Smooth muscle cell (in vitro differentiated cells): ENCODE data around the gene OSMR. TPM values are rescaled to one million over a fixed set of nuclear protein-coding genes. Genes with fewer than 3 reads are reported as not detected.

ENCODE experiments used
- DNase-seq: peaks from one replicate; lab custom pipeline; 2025; ENCODE audit not compliant: unreplicated experiment; lab: John Stamatoyannopoulos, UW
- H2AFZ ChIP-seq: fragments of 200-600 bp; sonication (generic); 2 replicates; pipeline ENCODE4 v1.6.0; 2016; ENCODE audit warnings: antibody characterized with exemption, low read depth, mild to moderate bottlenecking
- H3F3A ChIP-seq: fragments of 200-600 bp; sonication (generic); 2 replicates; pipeline ENCODE4 v1.6.0; 2017; ENCODE audit warnings: antibody characterized with exemption, low read depth
- H3K27ac ChIP-seq: fragments of 200-600 bp; sonication (generic); 2 replicates; pipeline ENCODE4 v1.5.1; 2016; ENCODE audit warnings: low read depth, mild to moderate bottlenecking
- H3K27me3 ChIP-seq: fragments of 200-600 bp; sonication (generic); 2 replicates; pipeline ENCODE4 v1.6.1; 2016; ENCODE audit warnings: low read depth, mild to moderate bottlenecking
- H3K36me3 ChIP-seq: fragments of 200-600 bp; sonication (generic); 2 replicates; pipeline ENCODE4 v1.5.1; 2016; ENCODE audit warnings: low read depth
- H3K4me1 ChIP-seq: fragments of 200-600 bp; sonication (generic); 2 replicates; pipeline ENCODE4 v1.5.1; 2016; ENCODE audit warnings: low read depth
- H3K4me2 ChIP-seq: fragments of 200-600 bp; sonication (generic); 2 replicates; pipeline ENCODE4 v1.6.0; 2016; ENCODE audit warnings: mild to moderate bottlenecking
- H3K4me3 ChIP-seq: fragments of 200-600 bp; sonication (generic); 2 replicates; pipeline ENCODE4 v1.5.1; 2016; ENCODE audit warnings: mild to moderate bottlenecking
- H3K79me2 ChIP-seq: fragments of 200-600 bp; sonication (generic); 2 replicates; pipeline ENCODE4 v1.6.0; 2016; ENCODE audit warnings: low read depth, mild to moderate bottlenecking
- H3K9ac ChIP-seq: fragments of 200-600 bp; sonication (generic); 2 replicates; pipeline ENCODE4 v1.6.0; 2016; ENCODE audit warnings: low read depth
- H3K9me3 ChIP-seq: fragments of 200-600 bp; sonication (generic); replicated peaks from 2 replicates; pipeline ENCODE4 v1.5.1; 2016; ENCODE audit warnings: low read depth
- H4K20me1 ChIP-seq: fragments of 200-600 bp; sonication (generic); 2 replicates; pipeline ENCODE4 v1.6.0; 2016; ENCODE audit warnings: low read depth
- WGBS: methylation state at CpG from one replicate; pipeline ENCODE4 v1.1.7; 2016; ENCODE audit warnings: low lambda C conversion rate; 5-methylcytosine and 5-hydroxymethylcytosine counted together
- polyA plus RNA-seq: library from polyadenylated mRNA; unstranded; fragments of >200 nt; fragmentation: Nextera tagmentation; extraction: Ambion mirVana; gene quantifications from 2 replicates; pipeline ENCODE4 v1.2.1, GENCODE V29; 2016
- total RNA-seq: library from RNA; depleted of rRNA; stranded (reverse); fragments of >200 nt; gene quantifications from 2 replicates; pipeline ENCODE4 v1.2.3, GENCODE V29; 2014
- TF ChIP-seq, protein P1 (sequence below): fragments of 200-600 bp; sonication (generic); IDR thresholded peaks from 2 replicates; pipeline ENCODE4 v1.5.1; 2017; ENCODE audit warnings: borderline replicate concordance, mild to moderate bottlenecking, antibody characterized with exemption; ENCODE audit not compliant: insufficient read depth, poor library complexity, severe bottlenecking

The OSMR gene
- total and polyA plus RNA-seq, 2 experiments from 2014 or later, result 31.8 to 52.5 TPM

GRCh38 chr5:38799556-38800377, 46.0 kb upstream of the OSMR start:
- TF ChIP-seq, protein P1, sequence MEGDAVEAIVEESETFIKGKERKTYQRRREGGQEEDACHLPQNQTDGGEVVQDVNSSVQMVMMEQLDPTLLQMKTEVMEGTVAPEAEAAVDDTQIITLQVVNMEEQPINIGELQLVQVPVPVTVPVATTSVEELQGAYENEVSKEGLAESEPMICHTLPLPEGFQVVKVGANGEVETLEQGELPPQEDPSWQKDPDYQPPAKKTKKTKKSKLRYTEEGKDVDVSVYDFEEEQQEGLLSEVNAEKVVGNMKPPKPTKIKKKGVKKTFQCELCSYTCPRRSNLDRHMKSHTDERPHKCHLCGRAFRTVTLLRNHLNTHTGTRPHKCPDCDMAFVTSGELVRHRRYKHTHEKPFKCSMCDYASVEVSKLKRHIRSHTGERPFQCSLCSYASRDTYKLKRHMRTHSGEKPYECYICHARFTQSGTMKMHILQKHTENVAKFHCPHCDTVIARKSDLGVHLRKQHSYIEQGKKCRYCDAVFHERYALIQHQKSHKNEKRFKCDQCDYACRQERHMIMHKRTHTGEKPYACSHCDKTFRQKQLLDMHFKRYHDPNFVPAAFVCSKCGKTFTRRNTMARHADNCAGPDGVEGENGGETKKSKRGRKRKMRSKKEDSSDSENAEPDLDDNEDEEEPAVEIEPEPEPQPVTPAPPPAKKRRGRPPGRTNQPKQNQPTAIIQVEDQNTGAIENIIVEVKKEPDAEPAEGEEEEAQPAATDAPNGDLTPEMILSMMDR, result no peak
- no peaks in the 10 kb centered on the region for H3K79me2 ChIP-seq
- WGBS, result 82% methylated on average over 13 of the region's 13 CpGs
- no peaks in the 10 kb centered on the region for H3K4me1 ChIP-seq
- no peak overlapping the region for H3K4me2 ChIP-seq
- H3K36me3 ChIP-seq, result no peaks in the 10 kb centered on the region
- H3K9ac ChIP-seq, result no peak overlapping the region
- H3K4me3 ChIP-seq, result no peak overlapping the region
- no peaks in the 10 kb centered on the region for H4K20me1 ChIP-seq
- DNase-seq, result no peak
- no peak overlapping the region for H3K27ac ChIP-seq
- H3K9me3 ChIP-seq, result no peaks in the 10 kb centered on the region
- H2AFZ ChIP-seq, result no peak overlapping the region
- no peaks in the 10 kb centered on the region for H3K27me3 ChIP-seq
- H3F3A ChIP-seq, result no peaks in the 10 kb centered on the region

- no peaks in the 10 kb centered on the region for H3K79me2 ChIP-seq
- H3K4me2 ChIP-seq, result no peak overlapping the region
- no peak for DNase-seq
- no peak overlapping the region for H2AFZ ChIP-seq
- H3K4me3 ChIP-seq, result no peak overlapping the region
- no peaks in the 10 kb centered on the region for H3K9me3 ChIP-seq
- no peaks in the 10 kb centered on the region for H3K4me1 ChIP-seq
- H3F3A ChIP-seq, result no peaks in the 10 kb centered on the region
- 89% methylated on average over 3 of the region's 3 CpGs for WGBS
- H3K27ac ChIP-seq, result no peak overlapping the region
- H3K27me3 ChIP-seq, result no peaks in the 10 kb centered on the region
- no peak overlapping the region for H3K9ac ChIP-seq
- H4K20me1 ChIP-seq, result no peaks in the 10 kb centered on the region
- TF ChIP-seq, protein P1, result no peak
- no peaks in the 10 kb centered on the region for H3K36me3 ChIP-seq
These were observed 45.3 kb upstream of the OSMR start for GRCh38 chr5:38800515-38800914.

- TF ChIP-seq, protein P1, result no peak
- Histone ChIP-seq H3K9ac (no peak overlapping the region), H3K4me2 (no peak overlapping the region), H3K4me1 (no peaks in the 10 kb centered on the region), H3K27me3 (no peaks in the 10 kb centered on the region), H3K27ac (no peak overlapping the region), H4K20me1 (no peaks in the 10 kb centered on the region), H3K4me3 (no peak overlapping the region), H3F3A (peaks cover 4% of the 10 kb centered on the region), H3K36me3 (no peaks in the 10 kb centered on the region), H2AFZ (no peak overlapping the region), H3K9me3 (no peaks in the 10 kb centered on the region), H3K79me2 (no peaks in the 10 kb centered on the region)
- no peak for DNase-seq
- WGBS, result 93% methylated on average over 4 of the region's 4 CpGs
These were observed 43.7 kb upstream of the OSMR start for GRCh38 chr5:38802125-38802524.

GRCh38 chr5:38803246-38803645, 42.6 kb upstream of the OSMR start:
- Histone ChIP-seq H3K4me1 (no peaks in the 10 kb centered on the region), H3K4me2 (no peak overlapping the region), H3K9ac (no peak overlapping the region), H3F3A (peaks cover 8% of the 10 kb centered on the region), H3K9me3 (no peaks in the 10 kb centered on the region), H3K27ac (no peak overlapping the region), H3K36me3 (no peaks in the 10 kb centered on the region), H3K4me3 (no peak overlapping the region), H3K27me3 (no peaks in the 10 kb centered on the region), H2AFZ (no peak overlapping the region), H3K79me2 (no peaks in the 10 kb centered on the region), H4K20me1 (no peaks in the 10 kb centered on the region)
- DNase-seq, result no peak
- WGBS, result 91% methylated on average over 6 of the region's 6 CpGs
- TF ChIP-seq, protein P1, result no peak
